Activated CD4-positive, alpha-beta T cell treated with anti-CD3 and anti-CD28 coated beads, Interleukin-2, amount 50 U/mL, for 48 hours (primary cell): ENCODE measurements around the gene SVOP.
A peak's percentile ranks its signal among the peaks of the same experiment; 100 is the strongest.

Experiments
- DNase-seq, 2 experiments: peaks; one replicate each; pipeline ENCODE4 v3.0.0-alpha.2; 2020

The SVOP gene

DNA sequence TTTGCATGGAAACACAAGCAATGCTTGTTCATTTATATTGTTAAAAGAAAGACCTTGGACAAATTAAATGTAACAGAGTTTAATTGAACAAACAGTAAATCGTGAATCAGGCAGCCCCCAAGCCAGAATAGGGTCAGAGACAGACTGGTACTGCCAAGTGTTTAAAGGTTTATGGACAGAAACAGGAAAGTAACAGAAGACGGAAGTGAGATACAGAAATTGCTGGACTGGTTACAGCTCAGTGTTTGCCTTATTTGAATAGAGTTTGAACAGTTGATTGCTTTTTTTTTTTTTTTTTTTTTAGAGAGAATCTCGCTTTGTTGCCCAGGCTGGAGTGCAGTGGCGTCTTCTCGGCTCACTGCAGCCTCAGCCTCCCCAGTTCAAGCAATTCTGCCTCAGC lies 90.7 kb downstream of the SVOP start:
- no peak for DNase-seq

DNA sequence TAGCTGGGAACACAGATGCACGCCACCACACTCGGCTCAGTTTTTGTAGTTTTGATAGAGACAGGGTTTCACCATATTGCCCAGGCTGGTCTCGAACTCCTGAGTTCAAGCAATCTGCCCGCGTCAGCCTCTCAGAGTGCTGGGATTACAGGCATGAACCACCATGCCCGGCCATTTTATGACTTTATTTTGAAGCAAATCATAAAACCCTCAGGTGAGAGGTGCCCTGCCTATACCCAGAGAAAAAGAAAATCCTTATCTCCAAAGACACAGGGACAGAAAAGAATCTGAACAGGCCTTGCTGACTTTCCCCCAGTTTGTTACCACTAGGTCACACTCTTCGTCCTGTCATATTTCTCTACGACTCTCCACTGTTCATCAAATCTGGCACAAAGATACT lies 92.2 kb downstream of the SVOP start:
- no peak for DNase-seq

DNA sequence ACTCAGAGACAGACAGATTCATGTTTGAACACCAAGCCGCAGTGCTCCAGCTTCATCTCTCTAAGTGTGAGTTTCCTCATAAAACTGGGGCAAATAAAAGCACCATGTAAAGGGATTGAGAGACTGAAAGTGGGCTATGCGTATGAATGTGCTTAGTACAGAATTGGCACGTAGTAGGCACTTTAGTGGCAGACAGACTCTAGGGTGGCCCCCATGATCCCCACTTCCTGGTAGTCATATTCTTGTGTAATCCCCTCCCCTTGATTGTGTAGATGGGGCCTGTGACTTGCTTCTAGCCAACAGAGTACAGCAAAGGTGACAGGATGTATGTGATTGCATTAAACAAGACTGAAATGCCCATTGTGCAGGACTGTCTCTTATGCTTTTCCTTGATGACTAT lies 98.0 kb downstream of the SVOP start:
- DNase-seq, result no peak

DNA sequence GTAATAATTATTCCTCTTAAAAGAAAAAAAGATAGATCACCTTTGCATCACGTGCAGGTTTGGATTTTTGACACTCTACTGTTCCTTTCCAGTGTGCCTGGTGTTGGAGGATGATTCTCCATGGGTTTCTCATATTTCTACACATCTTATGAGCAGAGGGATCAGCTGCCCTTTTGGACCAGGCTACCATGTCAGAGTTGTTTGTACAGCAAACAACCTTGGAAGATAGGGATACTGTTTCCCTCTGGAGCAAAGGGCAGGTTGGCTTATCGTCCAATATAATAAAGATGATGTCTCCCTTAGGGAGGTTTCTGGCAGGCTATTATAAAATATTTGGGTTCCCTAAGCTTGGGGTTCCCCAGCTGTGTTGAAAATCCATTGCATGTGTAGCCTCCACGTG lies 98.9 kb downstream of the SVOP start:
- DNase-seq, result no peak

DNA sequence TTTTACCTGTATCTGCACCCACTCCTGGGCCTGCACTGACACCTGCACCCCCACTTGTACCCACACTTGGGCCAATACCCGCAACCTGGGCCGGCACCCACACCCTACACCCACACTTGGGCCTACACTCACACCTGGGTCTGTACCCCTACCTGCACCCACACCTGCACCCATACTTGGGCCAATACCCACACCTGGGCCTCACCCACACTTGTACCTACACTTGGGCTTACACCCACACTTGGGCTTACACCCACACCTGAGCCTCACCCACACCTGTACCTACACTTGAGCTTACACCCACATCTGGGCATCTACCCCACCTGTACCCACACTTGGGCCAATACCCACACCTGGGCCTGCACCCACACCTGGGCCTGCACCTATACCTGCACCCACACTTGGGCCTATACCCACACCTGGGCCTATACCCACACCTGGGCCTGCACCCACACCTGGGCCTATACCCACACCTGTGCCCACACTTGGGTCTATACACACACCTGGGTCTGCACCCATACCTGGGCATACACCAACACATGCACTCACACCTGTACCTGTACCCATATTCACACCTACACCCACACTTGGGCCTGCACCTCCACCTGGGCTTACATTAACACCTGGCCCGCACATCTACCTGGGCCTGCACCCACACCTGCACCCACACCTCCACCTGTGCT lies 101.8 kb downstream of the SVOP start:
- no peak for DNase-seq

DNA sequence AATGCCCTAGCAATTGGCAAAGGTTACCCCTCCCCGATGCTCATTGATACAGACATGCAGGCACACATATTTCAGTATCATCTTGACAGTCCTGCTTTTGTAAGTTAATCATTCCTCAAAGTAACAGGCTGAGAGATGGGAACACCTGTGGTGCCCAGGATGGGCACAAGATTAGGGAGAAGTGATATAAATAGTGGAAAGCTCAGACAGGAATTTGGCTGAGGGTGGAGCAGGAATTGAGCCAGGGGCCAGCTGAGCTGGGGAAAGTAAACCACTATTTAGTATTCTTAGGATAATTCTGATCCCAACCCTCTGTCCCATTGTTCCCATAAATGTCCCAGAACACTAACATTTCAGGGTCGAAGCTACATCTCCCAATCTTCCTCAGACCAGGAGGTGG lies 102.7 kb downstream of the SVOP start:
- no peak for DNase-seq

DNA sequence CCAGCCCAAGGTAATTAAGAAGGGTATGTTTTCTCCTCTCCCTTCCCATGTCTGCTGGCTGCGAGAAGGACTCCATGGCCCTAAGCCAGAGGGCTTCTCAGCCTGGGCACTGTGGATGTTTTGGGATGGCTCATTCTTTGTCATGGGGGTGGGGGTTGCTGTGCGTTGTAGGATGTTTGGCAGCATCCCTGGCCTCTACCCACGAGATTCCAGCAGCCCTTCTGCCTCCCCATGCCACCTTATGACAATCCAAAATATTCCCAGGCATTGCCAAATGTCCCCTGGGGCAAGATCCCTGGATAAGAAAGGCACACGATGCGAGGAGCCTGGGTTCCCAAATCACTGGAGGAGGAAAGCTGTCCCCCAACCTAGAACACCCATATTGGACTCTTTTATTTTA lies 104.5 kb downstream of the SVOP start:
- DNase-seq, result no peak

DNA sequence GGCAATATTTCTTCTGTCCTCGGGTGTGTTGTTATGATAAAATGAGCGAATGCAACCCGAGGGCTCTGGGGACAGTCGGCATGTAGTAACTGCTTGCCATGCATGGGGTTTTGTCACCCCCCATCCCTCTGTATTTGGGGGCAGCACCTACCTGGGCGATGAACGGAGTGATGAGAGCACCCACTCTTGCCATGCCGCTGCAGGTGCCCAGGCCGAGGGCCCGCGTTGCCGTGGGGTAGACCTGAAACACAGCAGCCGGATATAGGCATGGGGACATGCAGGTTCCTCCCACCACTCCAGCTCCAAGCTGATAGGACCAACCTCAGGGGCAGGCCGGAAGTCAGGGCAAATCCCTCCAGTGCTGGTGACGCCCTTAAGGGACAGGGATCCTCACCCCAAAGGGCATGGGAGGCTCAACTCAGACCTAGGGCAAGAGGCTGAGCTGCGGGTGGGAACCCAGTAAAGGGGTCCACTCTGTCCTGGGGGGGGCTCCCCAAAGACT lies 105.2 kb downstream of the SVOP start:
- DNase-seq, result no peak

DNA sequence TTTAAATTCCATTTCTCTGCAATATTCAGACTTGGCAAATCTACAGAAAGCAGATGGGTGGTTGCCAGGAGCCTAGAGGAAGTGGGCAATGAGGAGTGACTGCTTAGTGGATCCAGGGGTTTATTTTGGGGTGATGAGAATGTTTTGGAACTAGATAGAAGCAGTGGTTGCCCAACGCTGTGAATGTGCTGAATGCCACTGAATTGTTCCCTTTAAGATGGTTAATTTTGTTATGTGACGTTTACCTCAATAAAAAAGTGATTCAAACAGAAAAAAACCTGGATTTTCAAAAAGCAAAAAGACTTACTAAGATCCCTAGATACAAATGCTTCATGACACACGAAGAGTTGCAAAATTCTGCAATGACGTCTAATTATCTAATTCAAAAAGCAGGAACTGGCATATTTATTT lies 106.7 kb downstream of the SVOP start:
- no peak for DNase-seq

DNA sequence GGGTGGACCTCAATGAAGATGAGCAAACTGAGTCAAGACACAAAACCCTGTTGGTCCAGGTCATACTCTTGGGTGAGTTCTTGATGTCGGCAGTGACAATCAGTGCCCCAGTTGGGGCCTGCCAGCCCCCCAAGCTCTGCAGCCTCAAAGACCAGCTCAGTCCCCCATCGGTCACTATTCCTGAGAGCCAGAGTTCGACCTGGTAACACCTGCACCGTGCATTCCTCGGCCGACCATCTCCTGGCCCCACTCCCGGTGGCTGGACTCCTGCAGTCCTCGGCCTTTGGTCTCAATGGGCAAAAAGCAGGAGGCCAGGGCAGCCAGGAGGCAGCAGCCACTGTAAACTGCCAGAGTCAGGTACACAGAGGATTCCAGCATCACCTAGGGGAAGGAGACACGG lies 108.5 kb downstream of the SVOP start:
- no peak for DNase-seq

DNA sequence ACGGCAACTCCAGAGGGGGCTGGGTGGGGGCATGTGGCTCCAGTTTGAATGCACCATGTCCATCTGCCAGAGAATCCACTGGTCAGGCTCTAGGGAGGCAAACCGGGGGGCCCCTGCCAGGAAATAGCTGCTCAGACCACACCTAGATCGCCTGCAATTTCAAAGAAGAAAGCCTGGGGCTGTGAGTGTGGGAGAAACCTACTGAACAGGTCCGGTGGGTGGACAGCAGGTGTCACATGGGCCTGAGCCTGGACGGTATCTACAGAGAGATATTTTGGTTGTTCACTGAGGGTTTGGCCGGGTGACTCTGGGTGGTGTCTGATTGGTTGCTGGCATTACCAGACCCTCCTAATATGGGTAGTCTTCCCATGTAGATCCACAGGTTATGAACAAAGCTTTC lies 109.0 kb downstream of the SVOP start:
- no peak for DNase-seq

DNA sequence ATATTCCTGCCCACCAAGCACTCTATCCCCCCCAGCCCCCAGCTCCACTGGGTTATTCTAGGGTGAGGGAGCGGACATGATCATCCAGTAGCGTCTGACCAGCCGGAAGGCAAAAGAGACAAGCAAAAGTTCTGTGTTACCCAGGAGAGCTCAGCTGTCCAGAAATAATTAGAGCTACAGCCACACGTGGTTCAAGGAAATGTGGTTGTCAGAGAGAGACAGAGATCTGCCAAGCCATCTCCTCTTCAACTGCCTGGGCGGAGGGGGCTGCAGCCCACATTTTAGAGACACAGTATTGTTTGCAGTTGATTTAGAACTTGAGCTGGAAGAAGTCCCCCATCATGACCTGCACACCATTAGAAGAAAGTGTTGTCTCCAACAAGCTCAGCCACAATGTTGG lies 110.5 kb downstream of the SVOP start:
- DNase-seq, result no peak

DNA sequence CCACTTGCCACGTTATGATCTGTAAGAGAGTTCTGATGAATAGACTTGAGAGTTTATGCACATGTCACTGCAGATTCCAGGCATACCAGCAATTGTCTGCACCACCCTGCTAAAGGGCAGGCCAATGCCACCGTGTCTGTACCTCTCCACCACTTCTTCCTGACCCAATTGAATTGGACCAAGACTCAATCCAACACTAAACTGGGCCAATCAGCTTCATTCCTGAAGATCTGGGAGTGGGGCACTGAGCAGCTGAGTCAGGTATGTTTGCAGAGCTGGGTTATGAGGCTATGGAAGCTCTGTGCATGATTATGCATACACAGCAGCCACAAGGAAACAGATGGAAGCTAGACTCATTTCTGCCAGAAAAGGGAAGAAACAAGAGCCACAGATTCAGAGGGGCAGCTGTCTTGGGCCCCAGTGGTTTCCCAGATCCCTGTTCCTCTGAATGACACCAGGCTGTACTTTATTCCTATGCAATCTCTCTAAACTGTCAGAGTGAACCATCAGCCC lies 113.0 kb downstream of the SVOP start:
- DNase-seq, result no peak

DNA sequence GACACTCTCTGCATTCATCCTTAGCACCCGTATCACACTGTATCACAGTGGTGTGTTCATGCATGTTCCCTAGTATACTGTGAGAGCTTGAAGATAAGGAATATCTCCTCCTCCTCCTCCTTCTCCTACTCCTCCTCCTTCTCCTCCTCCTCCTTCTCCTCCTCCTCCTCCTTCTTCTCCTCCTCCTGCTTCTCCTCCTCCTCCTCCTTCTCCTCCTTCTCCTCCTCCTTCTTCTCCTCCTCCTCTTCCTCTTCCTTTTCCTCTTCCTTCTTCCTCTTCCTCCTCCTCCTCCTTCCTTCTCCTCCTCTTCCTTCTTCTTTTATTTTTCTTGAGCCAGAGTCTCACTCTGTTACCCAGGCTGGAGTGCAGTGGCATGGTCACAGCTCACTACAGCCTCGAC lies 113.9 kb downstream of the SVOP start:
- DNase-seq, result no peak

DNA sequence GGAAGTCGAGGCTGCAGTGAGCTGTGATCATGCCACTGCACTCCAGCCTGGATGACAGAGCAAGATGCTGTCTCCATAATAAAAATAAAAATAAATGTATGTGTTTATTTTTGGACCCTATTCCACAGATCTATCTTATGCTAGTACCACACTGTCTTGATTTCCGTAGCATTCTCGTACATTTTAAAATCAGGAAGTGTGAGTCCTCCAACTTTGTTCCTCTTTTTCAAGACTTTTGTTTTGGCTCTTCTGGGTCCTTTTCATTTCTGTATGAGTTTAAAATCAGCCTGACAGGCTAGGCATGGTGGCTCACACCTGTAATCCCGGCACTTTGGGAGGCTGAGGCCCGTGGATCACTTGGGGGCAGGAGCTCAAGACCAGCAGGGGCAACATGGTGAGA lies 115.1 kb downstream of the SVOP start:
- DNase-seq, result no peak

DNA sequence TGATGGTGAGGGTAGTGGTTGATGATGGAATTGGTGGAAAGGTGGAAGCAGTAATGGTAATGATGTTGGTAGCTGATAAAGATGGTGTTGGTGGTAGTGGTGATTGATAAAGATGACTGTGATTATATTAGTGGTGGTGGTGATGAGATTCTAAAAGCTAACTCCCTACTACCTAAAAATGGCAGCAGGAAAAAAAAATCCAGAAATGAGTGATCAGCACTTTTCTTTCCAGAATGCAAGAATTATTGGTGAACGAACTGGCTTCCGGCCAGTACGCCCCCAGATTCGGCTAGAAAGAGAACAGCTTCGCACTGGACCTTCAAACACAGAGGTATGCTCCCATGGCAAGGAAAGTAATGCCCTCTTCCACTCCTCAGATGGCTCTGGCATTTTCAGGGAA lies 121.7 kb downstream of the SVOP start:
- no peak for DNase-seq

DNA sequence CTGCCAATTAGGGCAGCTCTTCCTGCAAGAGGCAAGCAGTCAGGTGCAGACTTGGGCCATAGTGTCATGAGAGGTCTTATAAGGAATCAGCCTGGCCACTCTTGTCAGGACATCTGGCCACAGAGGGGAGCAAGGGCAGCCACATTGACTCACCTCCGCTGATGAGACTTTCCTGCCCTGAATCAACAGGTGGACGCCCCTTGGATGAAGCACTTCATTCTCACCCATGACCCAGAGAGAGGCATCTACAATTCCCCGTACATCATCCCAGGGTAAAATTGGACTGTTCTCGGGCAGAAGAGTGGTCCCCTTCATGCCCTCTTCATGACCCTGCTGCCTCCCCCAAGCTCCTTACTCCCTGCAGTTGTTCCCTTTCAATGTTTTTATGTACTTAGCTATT lies 124.1 kb downstream of the SVOP start:
- DNase-seq, result no peak

DNA sequence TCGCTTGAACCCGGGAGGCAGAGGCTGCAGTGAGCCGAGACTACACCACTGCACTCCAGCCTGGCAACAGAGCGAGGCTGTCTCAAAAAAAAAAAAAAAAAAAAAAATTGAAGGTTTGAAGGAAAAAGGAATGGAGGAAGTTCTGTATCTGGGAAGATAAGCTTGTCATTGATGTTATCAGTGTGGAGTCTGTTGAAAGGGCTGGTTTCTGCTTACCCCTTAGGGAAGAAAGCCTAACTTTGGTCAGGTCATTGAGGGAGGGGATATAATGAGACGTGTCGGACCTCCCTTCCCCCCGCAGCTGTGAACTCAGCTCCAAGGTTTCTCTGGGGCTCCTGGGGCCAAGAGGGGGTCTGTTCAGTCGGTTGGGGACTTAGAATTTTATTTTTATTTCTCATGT lies 124.5 kb downstream of the SVOP start:
- DNase-seq, result no peak

DNA sequence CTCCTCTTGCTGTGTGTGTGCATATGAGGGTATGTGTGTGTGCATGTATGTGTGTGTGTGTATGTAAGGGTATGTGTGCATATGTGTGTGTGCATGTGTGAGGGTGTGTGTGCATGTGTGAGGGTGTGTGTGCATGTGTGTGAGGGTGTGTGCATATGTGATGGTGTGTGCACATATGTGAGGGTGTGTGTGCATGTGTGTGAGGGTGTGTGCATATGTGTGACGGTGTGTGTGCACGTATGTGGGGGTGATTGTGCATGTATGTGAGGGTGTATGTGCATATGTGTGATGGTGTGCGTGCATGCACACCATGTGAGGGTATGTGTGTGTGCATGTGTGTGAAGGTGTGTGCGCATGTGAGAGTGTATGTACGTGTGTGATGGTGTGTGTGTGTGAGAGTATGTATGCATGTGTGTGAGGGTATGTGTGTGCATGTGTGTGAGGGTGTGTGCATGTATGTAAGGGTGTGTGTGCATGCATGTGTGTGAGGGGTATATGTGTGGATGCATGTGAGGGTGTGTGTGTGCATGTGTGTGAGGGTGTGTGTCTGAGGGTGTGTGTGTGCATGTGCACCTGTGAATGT lies 125.6 kb downstream of the SVOP start:
- DNase-seq, result no peak

DNA sequence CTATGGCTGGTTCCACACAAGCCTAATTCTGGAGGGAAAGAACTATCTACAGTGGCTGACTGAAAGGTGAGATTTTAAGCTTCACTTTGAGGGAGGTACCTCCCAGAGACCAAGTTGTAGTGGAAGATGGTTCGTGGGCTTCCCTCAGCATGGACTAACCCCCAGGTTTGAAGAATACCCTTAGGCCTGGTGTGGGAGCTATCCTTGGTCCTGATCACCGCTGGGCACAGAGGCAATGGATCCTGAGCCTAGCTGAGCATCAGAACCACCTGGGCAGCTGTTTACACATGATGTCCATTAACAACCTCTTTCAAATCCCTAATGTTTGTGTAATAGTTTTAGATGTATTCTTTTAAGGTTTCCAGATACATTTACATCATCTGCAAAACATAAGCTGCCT lies 130.7 kb downstream of the SVOP start:
- DNase-seq, result peak; percentile 8 to 16

DNA sequence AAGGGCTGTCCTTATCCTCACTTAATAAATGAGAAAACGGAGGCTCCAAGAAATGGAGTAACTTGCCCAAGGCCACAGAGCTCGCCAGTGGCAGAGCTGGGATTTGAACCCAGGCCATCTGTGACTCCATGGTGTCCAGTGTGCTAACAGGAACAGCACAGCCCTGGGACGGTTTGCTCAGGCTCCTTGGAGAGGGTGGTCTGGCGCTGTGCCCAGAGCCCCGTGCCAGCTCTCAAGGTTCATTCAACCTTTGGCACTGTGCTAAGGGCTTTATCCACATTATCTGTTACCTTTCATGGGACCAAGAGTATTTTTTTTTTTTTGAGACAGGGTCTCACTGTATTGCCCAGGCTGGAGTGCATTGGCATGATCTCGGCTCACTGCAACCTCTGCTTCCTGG lies 132.8 kb downstream of the SVOP start:
- DNase-seq, result no peak

DNA sequence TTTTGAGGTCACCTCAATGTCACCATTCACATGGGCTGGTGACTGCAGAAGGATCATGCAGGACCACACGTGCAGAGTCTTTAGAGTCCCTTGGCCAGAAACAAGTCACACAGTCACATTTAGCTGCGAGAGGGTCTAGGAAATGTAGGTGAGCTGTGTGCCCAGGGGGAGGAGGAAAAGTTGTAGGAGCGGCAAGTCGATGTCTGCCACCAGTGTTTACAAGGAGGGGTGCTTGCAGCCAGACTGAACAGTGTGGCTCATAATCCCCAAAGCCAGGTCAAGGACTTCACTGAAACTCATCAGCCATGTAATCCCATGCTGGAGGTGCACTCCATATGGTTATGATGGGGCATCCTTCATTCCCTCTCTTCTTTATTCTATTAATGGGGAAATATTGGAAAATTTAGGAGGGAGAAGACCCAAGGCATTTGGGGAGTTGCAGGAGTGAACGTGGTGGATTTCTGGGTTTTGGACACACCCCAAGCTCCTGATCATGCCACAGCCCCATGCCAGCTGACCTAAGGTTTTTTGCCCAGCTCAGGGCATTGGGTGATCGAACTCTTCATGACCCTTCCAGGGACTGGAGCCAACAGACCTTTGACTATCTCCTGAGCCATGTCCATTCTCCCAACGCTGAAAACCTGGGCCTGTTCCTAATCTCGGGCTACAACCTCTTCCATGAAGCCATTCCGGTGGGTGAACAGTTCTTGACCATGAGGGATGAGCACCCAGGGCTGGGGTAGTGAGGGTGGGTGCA lies 133.8 kb downstream of the SVOP start:
- DNase-seq, result no peak

DNA sequence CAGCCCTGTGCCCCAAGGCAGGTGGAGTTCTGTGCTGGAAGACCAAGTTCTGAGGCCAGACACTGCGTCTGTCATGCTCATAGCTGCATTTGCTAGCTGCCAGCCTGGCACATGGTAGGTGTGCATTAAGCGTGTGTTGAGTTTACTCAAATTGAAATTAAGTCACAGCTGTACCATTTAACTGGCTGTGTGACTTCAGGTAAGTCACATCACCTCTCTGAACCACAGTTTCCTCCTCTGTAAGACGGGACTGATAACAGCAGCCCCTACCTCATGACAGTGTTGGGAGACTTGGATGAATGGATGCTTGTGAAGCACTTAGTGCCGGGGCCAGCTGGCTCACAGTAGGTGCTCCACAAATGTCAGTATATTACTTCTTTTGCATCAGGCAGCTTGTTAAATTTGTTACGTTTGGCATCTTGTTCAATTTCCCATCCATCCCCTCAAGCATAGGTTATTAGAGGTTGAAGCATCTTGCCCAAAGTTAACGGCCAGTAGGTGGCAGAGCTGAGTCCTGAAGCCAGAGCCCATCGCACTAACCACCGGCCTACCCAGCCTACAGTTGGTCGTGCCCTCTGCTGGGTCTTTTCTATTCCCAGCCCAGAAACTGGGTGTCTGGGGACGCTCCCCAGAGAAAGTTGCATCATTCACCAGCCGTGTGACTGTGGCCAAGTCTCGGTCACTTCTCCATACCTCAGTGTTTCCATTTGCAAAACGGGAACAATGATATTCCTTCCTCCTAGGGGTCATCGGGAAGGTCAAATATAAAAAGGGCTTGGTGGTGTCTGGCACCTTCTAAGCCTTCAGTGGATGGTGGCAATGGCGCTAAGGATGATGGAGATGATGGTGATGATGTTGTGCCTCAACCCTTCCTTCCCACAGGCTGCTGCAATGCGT lies 136.5 kb downstream of the SVOP start:
- peak; percentile 81 to 84 for DNase-seq
